WTC11 (cell line): ENCODE results near the gene OTUB1. TPM values are rescaled to one million over a fixed set of nuclear protein-coding genes. Genes with fewer than 3 reads are reported as not detected.

Experiments
- ATAC-seq: fragments of 200-7000 bp; cut with Tn5 transposase; 2 replicates; pipeline ENCODE4 v1.10.0; 2021; ENCODE audit warnings: mild to moderate bottlenecking, moderate library complexity
- CTCF ChIA-PET: fragments of 300-600 bp; sonication (Branson Sonifier 250); formaldehyde crosslinking; loops from one replicate; lab custom pipeline; 2021; ENCODE audit warnings: antibody characterized with exemption; lab: Charles Lee
- POLR2A ChIA-PET: fragments of 350-600 bp; sonication (Branson Sonifier 250); formaldehyde crosslinking; loops from one replicate; lab custom pipeline; 2021; ENCODE audit warnings: antibody characterized with exemption; lab: Charles Lee
- DNase-seq: peaks from one replicate; pipeline ENCODE4 v3.0.0; 2021; ENCODE audit warnings: low spot score
- H3K27ac Mint-ChIP-seq: 2 replicates; pipeline ENCODE4 v1.8.0; 2021; ENCODE audit warnings: mixed read lengths
- H3K27me3 Mint-ChIP-seq: 2 replicates; pipeline ENCODE4 v1.8.0; 2021; ENCODE audit warnings: low read depth, mild to moderate bottlenecking, moderate library complexity, mixed read lengths
- H3K36me3 Mint-ChIP-seq: 2 replicates; pipeline ENCODE4 v1.8.0; 2021; ENCODE audit warnings: mixed read lengths
- H3K4me1 Mint-ChIP-seq: 2 replicates; pipeline ENCODE4 v1.8.0; 2022; ENCODE audit warnings: mixed read lengths
- H3K4me3 Mint-ChIP-seq: 2 replicates; pipeline ENCODE4 v1.8.0; 2021; ENCODE audit warnings: mild to moderate bottlenecking, moderate library complexity, mixed read lengths
- H3K9me3 Mint-ChIP-seq: 2 replicates; pipeline ENCODE4 v1.8.0; 2021; ENCODE audit warnings: mixed read lengths
- ARID4B ChIP-seq: sonication (generic); formaldehyde crosslinking; IDR thresholded peaks from 2 replicates; pipeline ENCODE4 v1.8.0; 2023; ENCODE audit warnings: missing genetic modification reagents, mild to moderate bottlenecking, borderline replicate concordance
- ATF1 ChIP-seq: sonication (generic); formaldehyde crosslinking; IDR thresholded peaks from 2 replicates; pipeline ENCODE4 v1.8.1; 2023; ENCODE audit warnings: mild to moderate bottlenecking, moderate library complexity, missing genetic modification reagents
- CREB1 ChIP-seq: sonication (generic); formaldehyde crosslinking; IDR thresholded peaks from 2 replicates; pipeline ENCODE4 v1.8.0; 2023; ENCODE audit warnings: mild to moderate bottlenecking, missing genetic modification reagents
- E2F4 ChIP-seq: sonication (generic); formaldehyde crosslinking; IDR thresholded peaks from 2 replicates; pipeline ENCODE4 v1.8.1; 2022; ENCODE audit warnings: low read depth, mild to moderate bottlenecking, moderate library complexity, missing genetic modification reagents, borderline replicate concordance
- ERG ChIP-seq: fragments of 250-450 bp; sonication (Bioruptor Pico); IDR thresholded peaks from 2 replicates; pipeline ENCODE4 v1.8.0; 2021; ENCODE audit warnings: mild to moderate bottlenecking
- FOXK1 ChIP-seq: sonication (generic); formaldehyde crosslinking; IDR thresholded peaks from 2 replicates; pipeline ENCODE4 v1.8.0; 2022; ENCODE audit warnings: mild to moderate bottlenecking, moderate library complexity, missing genetic modification reagents
- FOXP4 ChIP-seq: sonication (generic); formaldehyde crosslinking; IDR thresholded peaks from 2 replicates; pipeline ENCODE4 v1.8.0; 2022; ENCODE audit warnings: mild to moderate bottlenecking, missing genetic modification reagents
- JUN ChIP-seq: sonication (generic); formaldehyde crosslinking; IDR thresholded peaks from 2 replicates; pipeline ENCODE4 v1.8.0; 2023; ENCODE audit warnings: mild to moderate bottlenecking, missing genetic modification reagents
- KAT7 ChIP-seq: sonication (generic); formaldehyde crosslinking; IDR thresholded peaks from 2 replicates; pipeline ENCODE4 v1.8.1; 2023; ENCODE audit warnings: missing genetic modification reagents, mild to moderate bottlenecking, borderline replicate concordance
- MAX ChIP-seq: sonication (generic); formaldehyde crosslinking; IDR thresholded peaks from 2 replicates; pipeline ENCODE4 v1.8.0; 2022; ENCODE audit warnings: mild to moderate bottlenecking, missing genetic modification reagents
- MXD4 ChIP-seq: fragments of 250-450 bp; sonication (Bioruptor Pico); IDR thresholded peaks from 2 replicates; pipeline ENCODE4 v1.8.0; 2021; ENCODE audit warnings: mild to moderate bottlenecking, moderate library complexity, borderline replicate concordance
- NR1H2 ChIP-seq: sonication (generic); formaldehyde crosslinking; IDR thresholded peaks from 2 replicates; pipeline ENCODE4 v1.9.0; 2021; ENCODE audit warnings: mild to moderate bottlenecking, moderate library complexity, missing genetic modification reagents
- NR2C2 ChIP-seq: sonication (generic); formaldehyde crosslinking; IDR thresholded peaks from 2 replicates; pipeline ENCODE4 v1.8.0; 2022; ENCODE audit warnings: mild to moderate bottlenecking, missing genetic modification reagents
- PRDM15 ChIP-seq: sonication (generic); formaldehyde crosslinking; IDR thresholded peaks from 2 replicates; pipeline ENCODE4 v1.8.0; 2022; ENCODE audit warnings: missing genetic modification reagents
- PRRX2 ChIP-seq: fragments of 250-450 bp; sonication (Bioruptor Pico); IDR thresholded peaks from 2 replicates; pipeline ENCODE4 v1.8.0; 2021; ENCODE audit warnings: mild to moderate bottlenecking
- USF1 ChIP-seq: sonication (generic); formaldehyde crosslinking; IDR thresholded peaks from 2 replicates; pipeline ENCODE4 v1.8.0; 2022; ENCODE audit warnings: mild to moderate bottlenecking, missing genetic modification reagents
- ZNF232 ChIP-seq: sonication (generic); formaldehyde crosslinking; IDR thresholded peaks from 2 replicates; pipeline ENCODE4 v1.8.0; 2022; ENCODE audit warnings: mild to moderate bottlenecking, missing genetic modification reagents
- ZNF263 ChIP-seq: sonication (generic); formaldehyde crosslinking; IDR thresholded peaks from 2 replicates; pipeline ENCODE4 v1.8.1; 2022; ENCODE audit warnings: low read depth, mild to moderate bottlenecking, moderate library complexity, missing genetic modification reagents
- ZNF425 ChIP-seq: fragments of 250-450 bp; sonication (Bioruptor Pico); conservative IDR thresholded peaks from 2 replicates; pipeline ENCODE4 v1.9.0; 2021; ENCODE audit warnings: mild to moderate bottlenecking
- ZNF671 ChIP-seq: fragments of 250-450 bp; sonication (Bioruptor Pico); IDR thresholded peaks from 2 replicates; pipeline ENCODE4 v1.8.0; 2021; ENCODE audit warnings: mild to moderate bottlenecking
- total RNA-seq: library from RNA; stranded (reverse); gene quantifications from 3 replicates; pipeline ENCODE4 v1.2.3, GENCODE V29; 2021

Gene OTUB1
- total RNA-seq, 1 experiment from 2014 or later, result 112 TPM

- Mint-ChIP-seq H3K4me3 (no peak overlapping the region), H3K36me3 (peaks cover 8% of the 10 kb centered on the region), H3K27me3 (peaks cover 100% of the 10 kb centered on the region), H3K4me1 (peaks cover 15% of the 10 kb centered on the region), H3K9me3 (peaks cover 14% of the 10 kb centered on the region), H3K27ac (no peak overlapping the region)
- TF ChIP-seq ERG (CRISPR knock-in tag), result no peak
- no peak for TF ChIP-seq PRDM15 (CRISPR knock-in tag)
- no peak for TF ChIP-seq PRRX2 (CRISPR knock-in tag)
- no peak for TF ChIP-seq MAX
- no peak for TF ChIP-seq ZNF232
- TF ChIP-seq FOXP4, result no peak
- TF ChIP-seq JUN (CRISPR knock-in tag), result no peak
- no peak for TF ChIP-seq ZNF671 (CRISPR knock-in tag)
- no peak for TF ChIP-seq NR1H2 (CRISPR knock-in tag)
- TF ChIP-seq ZNF263 (CRISPR knock-in tag), result no peak
- no peak for TF ChIP-seq MXD4 (CRISPR knock-in tag)
- no peak for TF ChIP-seq E2F4 (CRISPR knock-in tag)
- no peak for TF ChIP-seq KAT7 (CRISPR knock-in tag)
- no peak for TF ChIP-seq NR2C2
- TF ChIP-seq CREB1 (CRISPR knock-in tag), result no peak
- no peak for TF ChIP-seq FOXK1 (CRISPR knock-in tag)
- no peak for TF ChIP-seq USF1 (CRISPR knock-in tag)
- ChIA-PET POLR2A (no interaction called here), CTCF (interaction anchor here (0.8 to 1.3 kb wide), 2 partner anchors 10 to 16 kb away, joined by 3 to 9 read pairs; no protein-coding TSS in a partner anchor)
- DNase-seq (no peak), ATAC-seq (no peak)
Observed at GRCh38 chr11:64009710-64010109, 23.5 kb downstream of the OTUB1 start.

- peaks cover 15% of the 10 kb centered on the region for H3K4me1 Mint-ChIP-seq
- H3K27me3 Mint-ChIP-seq, result peaks cover 97% of the 10 kb centered on the region
- DNase-seq, result no peak
- no peak overlapping the region for H3K27ac Mint-ChIP-seq
- no peak overlapping the region for H3K4me3 Mint-ChIP-seq
- ChIA-PET CTCF (no interaction called here), POLR2A (no interaction called here)
- peaks cover 14% of the 10 kb centered on the region for H3K9me3 Mint-ChIP-seq
- no peak for ATAC-seq
- H3K36me3 Mint-ChIP-seq, result peaks cover 8% of the 10 kb centered on the region
- TF ChIP-seq ARID4B (CRISPR knock-in tag) (no peak), NR1H2 (CRISPR knock-in tag) (no peak), ATF1 (no peak), ZNF425 (CRISPR knock-in tag) (no peak), MAX (no peak)
Observed at GRCh38 chr11:64010783-64011182, 24.5 kb downstream of the OTUB1 start.
